GM23338 (cell line): ENCODE data around the gene ADAMTSL2.

Experiments
- CTCF ChIP-seq, 2 experiments: fragments of 200-600 bp in 1 of 2; sonication (generic) in 1 of 2; conservative IDR thresholded peaks; 2 replicates each; pipeline versions ENCODE4 v1.5.1 to v1.6.1; 2016 to 2017; ENCODE audit warnings: antibody characterized with exemption in 2 of 2, low read depth in 2 of 2, mild to moderate bottlenecking in 2 of 2, moderate library complexity in 1 of 2
- ZNF331 ChIP-seq: fragments of 250-450 bp; sonication (Bioruptor Pico); IDR thresholded peaks from 2 replicates; pipeline ENCODE4 v1.5.0; 2020; ENCODE audit warnings: low read depth, mild to moderate bottlenecking, moderate library complexity

- TF ChIP-seq CTCF (conservative IDR thresholded peaks at IDR 0.05; ENCODE audit: low read depth in 2 of 2) (0 out of 4 replicates have a peak, but pooled peaks of 1 of the 2 experiments have one; percentile 6), ZNF331 (CRISPR knock-in tag) (no peak)
These were observed 22.0 kb upstream of the ADAMTSL2 start for GRCh38 chr9:133512253-133513213.
